ENCODE measurements around the gene LCN15. TPM values are rescaled to one million over a fixed set of nuclear protein-coding genes. Genes with fewer than 3 reads are reported as not detected.

Gene LCN15
- total RNA-seq, 1 experiment from 2014 or later = not detected

DNA sequence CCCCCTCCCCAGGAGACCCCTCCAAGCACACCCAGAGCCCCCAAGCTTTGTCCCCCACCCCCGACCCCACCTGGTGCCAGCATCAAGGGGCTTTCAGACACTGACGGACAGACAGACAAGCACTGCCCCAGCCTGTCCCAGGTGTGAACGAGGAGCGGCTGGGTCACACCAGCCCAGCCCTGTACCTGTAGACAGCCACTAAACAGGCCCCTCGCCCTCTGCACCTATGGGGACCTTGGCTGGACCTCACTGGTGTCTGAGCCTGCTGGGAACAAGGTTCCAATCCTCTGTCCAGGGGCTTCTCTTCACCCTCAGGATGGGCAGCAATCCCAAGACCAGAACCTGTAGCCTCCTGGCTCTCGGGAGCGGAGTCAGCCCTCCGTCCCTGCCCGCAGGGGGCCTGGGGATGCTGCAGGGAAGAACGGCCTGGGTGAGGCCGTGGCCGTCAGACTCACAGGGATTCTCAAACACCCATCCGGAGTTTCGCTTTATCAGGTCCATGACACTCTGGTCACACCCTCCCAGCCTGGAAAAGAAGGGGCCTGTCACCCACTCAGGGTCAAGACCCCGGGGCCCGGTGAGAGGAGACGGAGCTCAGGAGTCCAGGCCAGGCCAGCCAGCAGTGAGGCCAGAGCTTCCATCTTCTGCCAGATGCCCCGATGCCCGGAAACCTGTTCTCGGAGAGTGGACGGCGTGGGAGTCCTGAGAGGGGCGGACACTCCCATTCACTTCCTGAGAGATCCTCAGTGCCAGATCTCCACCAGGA, 18.7 kb downstream of the LCN15 start:
- Histone ChIP-seq H2AFZ (ENCODE audit: low read length) (no peak overlapping the region), H2AK5ac (ENCODE audit: insufficient read length, low read length) (no peak overlapping the region), H3K14ac (ENCODE audit: insufficient read depth, low read length) (no peak overlapping the region), H3K79me1 (ENCODE audit: insufficient read depth, low read depth, low read length, poor library complexity, severe bottlenecking) (no peaks in the 10 kb centered on the region), H3K4ac (ENCODE audit: low read depth, low read length) (no peak overlapping the region), H3K23me2 (ENCODE audit: insufficient read length, low read depth, low read length, poor library complexity, severe bottlenecking) (peaks cover 3% of the 10 kb centered on the region), H3K79me2 (ENCODE audit: insufficient read depth, low read length) (no peaks in the 10 kb centered on the region), H3K4me1 (ENCODE audit: insufficient read depth, low read length) (no peaks in the 10 kb centered on the region), H3T11ph (ENCODE audit: low read length) (no peak overlapping the region), H2BK20ac (ENCODE audit: low read depth, low read length, poor library complexity, severe bottlenecking) (no peak overlapping the region), H2BK12ac (ENCODE audit: insufficient read length, low read depth, low read length) (no peak overlapping the region), H3K9ac (ENCODE audit: extremely low read depth, insufficient read length, low read length) (no peak overlapping the region), H2BK120ac (ENCODE audit: low read depth, low read length, poor library complexity, severe bottlenecking) (no peak overlapping the region), H2BK15ac (ENCODE audit: low read depth, low read length) (no peak overlapping the region), H3K23ac (ENCODE audit: insufficient read length, low read depth, low read length) (no peak overlapping the region), H3K18ac (ENCODE audit: insufficient read length, low read depth, low read length) (no peak overlapping the region), H3K27me3 (ENCODE audit: insufficient read depth, low read length) (no peaks in the 10 kb centered on the region), H3K9me3 (ENCODE audit: control insufficient read depth, low read depth, low read length) (no peaks in the 10 kb centered on the region), H3K27ac (ENCODE audit: insufficient read length, low read depth, low read length) (no peak overlapping the region), H4K5ac (ENCODE audit: insufficient read length, low read depth, low read length) (no peak overlapping the region), H3K56ac (ENCODE audit: insufficient read length, low read depth, low read length) (no peak overlapping the region), H3K4me2 (ENCODE audit: insufficient read depth, insufficient read length, low read length) (no peak overlapping the region), H4K8ac (replicated peaks; ENCODE audit: insufficient read length, low read depth, low read length) (no peak overlapping the region), H2BK5ac (ENCODE audit: insufficient read length, low read length) (no peak overlapping the region), H4K20me1 (ENCODE audit: control insufficient read depth, insufficient read depth, insufficient read length) (no peaks in the 10 kb centered on the region), H4K91ac (ENCODE audit: insufficient read length, low read depth, low read length) (no peak overlapping the region)
- DNase-seq = no peak
- H3K27ac Mint-ChIP-seq = no peak overlapping the region
- TF ChIP-seq, protein P1, sequence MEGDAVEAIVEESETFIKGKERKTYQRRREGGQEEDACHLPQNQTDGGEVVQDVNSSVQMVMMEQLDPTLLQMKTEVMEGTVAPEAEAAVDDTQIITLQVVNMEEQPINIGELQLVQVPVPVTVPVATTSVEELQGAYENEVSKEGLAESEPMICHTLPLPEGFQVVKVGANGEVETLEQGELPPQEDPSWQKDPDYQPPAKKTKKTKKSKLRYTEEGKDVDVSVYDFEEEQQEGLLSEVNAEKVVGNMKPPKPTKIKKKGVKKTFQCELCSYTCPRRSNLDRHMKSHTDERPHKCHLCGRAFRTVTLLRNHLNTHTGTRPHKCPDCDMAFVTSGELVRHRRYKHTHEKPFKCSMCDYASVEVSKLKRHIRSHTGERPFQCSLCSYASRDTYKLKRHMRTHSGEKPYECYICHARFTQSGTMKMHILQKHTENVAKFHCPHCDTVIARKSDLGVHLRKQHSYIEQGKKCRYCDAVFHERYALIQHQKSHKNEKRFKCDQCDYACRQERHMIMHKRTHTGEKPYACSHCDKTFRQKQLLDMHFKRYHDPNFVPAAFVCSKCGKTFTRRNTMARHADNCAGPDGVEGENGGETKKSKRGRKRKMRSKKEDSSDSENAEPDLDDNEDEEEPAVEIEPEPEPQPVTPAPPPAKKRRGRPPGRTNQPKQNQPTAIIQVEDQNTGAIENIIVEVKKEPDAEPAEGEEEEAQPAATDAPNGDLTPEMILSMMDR (conservative IDR thresholded peaks at IDR 0.05) = no peak
- peaks cover 4% of the 10 kb centered on the region; the same call in 1 of the 2 replicates for H3K27me3 Mint-ChIP-seq (ENCODE audit: low read depth)
- H3K9me3 Mint-ChIP-seq = no peaks in the 10 kb centered on the region
- no peaks in the 10 kb centered on the region for H3K36me3 Mint-ChIP-seq (ENCODE audit: insufficient read depth in 1 of 3, low read depth in 3 of 3)
- H3K4me3 Mint-ChIP-seq = no peak overlapping the region
- WGBS (ENCODE audit: extremely low coverage, insufficient read length, low lambda C conversion rate) = no CpG with 5 or more reads among the region's 23 CpGs
- H3K4me1 Mint-ChIP-seq = peaks cover 0 to 16% of the 10 kb centered on the region in 2 experiments; a peak in 1 of 4 replicates
